ENCODE measurements around the gene P3H2.

P3H2 gene

DNA sequence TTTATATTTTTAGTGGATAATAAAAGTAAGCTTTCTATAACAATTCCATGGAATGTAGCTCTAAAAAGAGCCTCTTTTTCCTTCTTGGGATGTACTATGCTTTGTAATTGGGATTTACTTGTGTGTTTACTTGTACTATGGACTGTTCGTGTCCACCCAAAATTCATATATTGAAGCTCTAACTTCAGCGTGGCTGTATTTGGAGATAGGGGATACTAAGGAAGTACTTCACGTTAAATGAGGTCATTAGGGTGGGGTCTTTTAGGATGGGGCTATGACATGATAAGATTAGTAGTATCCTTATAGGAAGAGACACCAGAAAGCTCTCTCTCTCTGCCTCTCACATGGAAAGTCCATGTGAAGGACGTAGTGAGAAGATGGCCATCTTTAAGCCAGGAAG is 64.9 kb downstream of the P3H2 start:
- H3K4me3 ChIP-seq (replicated peaks; ENCODE audit: low read depth, low read length), result no peak overlapping the region
- TF ChIP-seq, protein P1, sequence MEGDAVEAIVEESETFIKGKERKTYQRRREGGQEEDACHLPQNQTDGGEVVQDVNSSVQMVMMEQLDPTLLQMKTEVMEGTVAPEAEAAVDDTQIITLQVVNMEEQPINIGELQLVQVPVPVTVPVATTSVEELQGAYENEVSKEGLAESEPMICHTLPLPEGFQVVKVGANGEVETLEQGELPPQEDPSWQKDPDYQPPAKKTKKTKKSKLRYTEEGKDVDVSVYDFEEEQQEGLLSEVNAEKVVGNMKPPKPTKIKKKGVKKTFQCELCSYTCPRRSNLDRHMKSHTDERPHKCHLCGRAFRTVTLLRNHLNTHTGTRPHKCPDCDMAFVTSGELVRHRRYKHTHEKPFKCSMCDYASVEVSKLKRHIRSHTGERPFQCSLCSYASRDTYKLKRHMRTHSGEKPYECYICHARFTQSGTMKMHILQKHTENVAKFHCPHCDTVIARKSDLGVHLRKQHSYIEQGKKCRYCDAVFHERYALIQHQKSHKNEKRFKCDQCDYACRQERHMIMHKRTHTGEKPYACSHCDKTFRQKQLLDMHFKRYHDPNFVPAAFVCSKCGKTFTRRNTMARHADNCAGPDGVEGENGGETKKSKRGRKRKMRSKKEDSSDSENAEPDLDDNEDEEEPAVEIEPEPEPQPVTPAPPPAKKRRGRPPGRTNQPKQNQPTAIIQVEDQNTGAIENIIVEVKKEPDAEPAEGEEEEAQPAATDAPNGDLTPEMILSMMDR (IDR thresholded peaks at IDR 0.05; ENCODE audit: low read length, missing control alignments), result no peak
- no peak for DNase-seq (ENCODE audit: low read depth)

DNA sequence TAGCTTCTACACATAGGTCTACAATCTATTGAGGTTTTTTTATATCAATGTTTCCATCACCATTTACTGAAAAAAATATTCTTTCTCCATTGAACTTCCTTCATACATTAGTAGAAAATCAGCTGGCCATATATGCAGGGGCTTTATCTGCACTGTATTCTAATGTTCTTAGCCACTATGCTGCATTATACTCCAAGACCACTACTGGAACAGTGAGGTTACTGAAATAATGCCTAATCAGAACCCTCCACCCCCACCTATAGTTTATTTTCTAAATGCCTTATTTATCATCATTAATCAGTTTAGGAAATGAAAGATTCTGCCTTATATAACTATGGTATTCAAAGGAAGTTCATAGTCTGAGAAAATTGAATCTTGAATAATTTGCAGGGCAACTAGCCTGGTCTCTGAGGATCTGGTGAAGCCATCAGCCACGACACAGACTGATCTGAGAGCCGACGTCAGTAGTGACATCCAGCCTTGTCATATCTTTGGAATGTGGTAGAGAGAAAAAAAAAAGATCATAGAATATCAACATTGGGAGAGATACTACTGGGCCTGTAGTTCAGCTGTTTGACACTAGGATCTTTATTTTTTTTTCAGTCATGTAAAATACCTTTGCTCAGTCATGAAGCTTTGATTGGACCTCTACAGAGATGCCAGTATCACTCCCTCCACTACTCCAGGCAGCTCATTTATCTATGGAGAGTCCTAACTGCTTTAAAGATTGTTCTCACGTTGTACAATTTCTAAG is 66.6 kb downstream of the P3H2 start:
- no peak overlapping the region for H3K4me3 ChIP-seq (replicated peaks; ENCODE audit: low read depth, low read length)
- DNase-seq (ENCODE audit: low read depth), result peak; percentile 75
- TF ChIP-seq, protein P1 (IDR thresholded peaks at IDR 0.05; ENCODE audit: low read length, missing control alignments), result peak; percentile 9

DNA sequence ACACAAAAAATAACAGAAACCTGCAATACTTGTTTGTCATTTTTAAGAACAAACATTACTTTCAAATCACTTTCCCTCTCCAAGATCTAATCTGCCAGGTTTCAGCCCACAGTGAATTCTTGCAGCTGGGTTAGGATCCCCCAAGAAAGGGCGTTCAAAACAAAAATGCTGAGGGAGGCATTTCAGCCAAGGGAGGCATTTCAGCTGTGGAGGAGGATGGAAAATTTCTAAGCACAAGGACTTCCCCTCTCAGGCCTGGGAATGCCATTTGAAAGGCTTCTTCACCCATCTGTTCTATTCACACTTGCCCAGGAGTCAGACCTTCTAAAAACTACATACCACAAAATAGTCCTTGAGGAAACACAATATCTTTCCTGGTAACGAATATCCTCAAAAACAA is 69.1 kb downstream of the P3H2 start:
- TF ChIP-seq, protein P1 (IDR thresholded peaks at IDR 0.05; ENCODE audit: low read length, missing control alignments), result no peak
- no peak for DNase-seq (ENCODE audit: low read depth)
- H3K4me3 ChIP-seq (replicated peaks; ENCODE audit: low read depth, low read length), result no peak overlapping the region

DNA sequence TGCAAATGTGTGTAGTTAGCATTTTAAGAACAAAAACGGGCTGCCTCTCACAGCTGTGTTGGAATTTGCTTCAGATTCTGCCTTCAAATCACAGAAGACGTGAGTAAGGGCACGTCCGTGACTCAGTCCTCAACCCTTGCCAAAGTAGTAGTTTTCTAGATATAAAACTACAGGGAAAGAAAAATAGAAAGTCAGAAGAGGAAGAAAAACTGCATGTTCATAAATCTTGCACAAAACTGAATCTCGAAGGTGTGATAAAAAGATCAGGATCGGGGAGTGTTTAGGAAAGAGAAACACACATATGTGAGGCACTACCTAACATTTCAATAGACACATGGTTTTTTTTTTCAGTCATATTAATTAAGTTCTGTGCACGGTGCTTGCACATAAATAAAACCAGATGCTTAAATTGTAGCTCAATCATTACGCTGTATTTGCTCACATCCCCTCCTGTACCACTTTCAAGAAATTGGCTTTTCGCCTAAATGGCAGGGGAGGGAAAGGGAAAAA is 71.7 kb downstream of the P3H2 start:
- TF ChIP-seq, protein P1 (IDR thresholded peaks at IDR 0.05; ENCODE audit: low read length, missing control alignments), result no peak
- DNase-seq (ENCODE audit: low read depth), result peak; percentile 71
- H3K4me3 ChIP-seq (replicated peaks; ENCODE audit: low read depth, low read length), result peak overlapping the region; percentile 34

DNA sequence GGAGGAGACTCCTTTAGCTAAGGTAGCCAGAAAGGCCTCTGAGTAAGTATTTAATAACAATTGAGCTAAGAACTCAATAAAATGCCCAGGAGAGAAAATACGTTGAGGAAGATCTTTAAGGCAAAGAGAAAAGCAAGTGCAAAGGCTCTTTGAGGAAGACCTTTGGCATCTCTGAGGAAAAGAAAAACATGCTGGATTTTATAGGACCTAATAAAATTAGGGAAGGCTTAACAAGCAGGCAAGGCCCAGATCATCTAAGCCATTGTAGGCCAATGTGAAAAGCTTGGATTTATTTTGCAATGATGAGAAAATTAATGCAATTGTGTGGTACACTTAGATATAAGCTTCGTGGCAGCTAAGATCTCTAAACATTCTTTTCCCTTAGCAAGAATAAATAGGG is 75.7 kb downstream of the P3H2 start:
- H3K4me3 ChIP-seq (replicated peaks; ENCODE audit: low read depth, low read length), result no peak overlapping the region
- DNase-seq (ENCODE audit: low read depth), result no peak
- TF ChIP-seq, protein P1 (IDR thresholded peaks at IDR 0.05; ENCODE audit: low read length, missing control alignments), result no peak

DNA sequence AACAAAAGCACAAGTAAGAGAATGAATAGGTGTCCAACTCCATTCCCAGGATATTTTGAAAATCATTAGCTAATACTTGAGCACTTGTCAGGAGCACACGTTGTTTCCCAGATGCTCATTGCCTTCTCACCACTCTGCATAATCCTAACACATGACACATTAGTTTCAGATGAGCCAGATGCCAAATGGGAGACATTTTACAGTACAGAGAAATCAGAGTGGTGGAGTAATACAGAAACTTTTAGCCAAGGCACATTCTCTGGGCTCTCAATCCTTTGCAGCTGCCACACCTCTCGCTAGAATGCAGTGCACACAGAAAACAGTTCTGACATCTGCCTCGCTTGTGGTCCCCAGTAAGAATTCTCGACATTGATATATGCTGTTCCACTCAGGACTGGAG is 76.6 kb downstream of the P3H2 start:
- no peak overlapping the region for H3K4me3 ChIP-seq (replicated peaks; ENCODE audit: low read depth, low read length)
- TF ChIP-seq, protein P1 (IDR thresholded peaks at IDR 0.05; ENCODE audit: low read length, missing control alignments), result no peak
- DNase-seq (ENCODE audit: low read depth), result peak; percentile 16

DNA sequence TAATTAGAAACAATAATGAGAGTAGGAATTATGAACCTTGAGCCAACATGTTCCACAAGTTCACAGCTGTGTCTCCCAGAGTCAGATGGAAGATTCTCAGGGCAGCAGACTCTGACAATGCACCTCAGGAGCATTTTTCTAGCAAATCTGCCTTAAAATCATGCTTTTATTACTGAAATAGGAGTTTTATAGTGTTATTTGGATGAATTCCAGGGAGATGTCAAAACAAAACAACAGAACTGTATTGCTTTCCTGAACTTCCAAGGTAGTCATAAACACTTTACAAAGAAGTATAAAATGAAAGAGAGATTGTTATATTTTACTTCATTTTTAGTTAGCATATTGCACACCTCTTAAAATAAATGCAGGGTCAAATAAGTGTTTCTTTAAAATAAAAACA is 77.0 kb downstream of the P3H2 start:
- TF ChIP-seq, protein P1 (IDR thresholded peaks at IDR 0.05; ENCODE audit: low read length, missing control alignments), result no peak
- no peak for DNase-seq (ENCODE audit: low read depth)
- H3K4me3 ChIP-seq (replicated peaks; ENCODE audit: low read depth, low read length), result no peak overlapping the region

Data from fibroblast of pulmonary artery (primary cell).